ENCODE data around the gene CCN5. TPM values are rescaled to one million over a fixed set of nuclear protein-coding genes. Genes with fewer than 3 reads are reported as not detected.

Gene CCN5
- total and polyA plus RNA-seq, 2 of the 13 experiments (the other 11 are each of a cell fraction or from before 2014, with no cell fraction given) = 0.12 TPM; not detected in 1

- TF ChIP-seq RAD51 (IDR thresholded peaks at IDR 0.05; ENCODE audit: borderline replicate concordance) (peak; percentile 34; the same call in 1 of the 2 replicates), SSRP1 (CRISPR knock-in tag; IDR thresholded peaks at IDR 0.05) (no peak), ZNF362 (CRISPR knock-in tag; IDR thresholded peaks at IDR 0.05; ENCODE audit: borderline replicate concordance) (no peak), PHF8 (CRISPR knock-in tag; IDR thresholded peaks at IDR 0.05) (no peak), ZNF737 (CRISPR knock-in tag; IDR thresholded peaks at IDR 0.05; ENCODE audit: borderline replicate concordance) (no peak)
- no peak overlapping the region for H2AFZ ChIP-seq (ENCODE audit: low read length)
- ChIA-PET CTCF (ENCODE audit: low intra/inter-chr PET ratio, low total read pairs) (no interaction called here), POLR2A (no interaction called here)
- H3K4me3 ChIP-seq (replicated peaks in 1 of 3; ENCODE audit: insufficient read depth in 1 of 3, low read depth in 2 of 3, low read length in 3 of 3) = no peak overlapping the region
- H3K27ac ChIP-seq (ENCODE audit: extremely low read length, insufficient read depth, low read length) = no peak overlapping the region
- no peak for DNase-seq (ENCODE audit: low spot score)
- no peak for FAIRE-seq
- H4K20me1 ChIP-seq (ENCODE audit: insufficient read depth, low read length) = no peaks in the 10 kb centered on the region
- intact Hi-C loops (cut with micrococcal nuclease; ENCODE audit: unreplicated experiment) = no loop called here
- no peaks in the 10 kb centered on the region for H3K27me3 ChIP-seq (ENCODE audit: control insufficient read depth in 1 of 2, insufficient read depth in 2 of 2, low read length in 2 of 2)
- no peaks in the 10 kb centered on the region for H3K36me3 ChIP-seq (replicated peaks in 1 of 2; ENCODE audit: control insufficient read depth in 1 of 2, insufficient read depth in 2 of 2, low read length in 2 of 2)
- no peak overlapping the region for H3K4me2 ChIP-seq (ENCODE audit: low read depth, low read length)
- BruUV-seq (replicated peaks) = no TSS peak
- H3K9ac ChIP-seq (ENCODE audit: insufficient read depth, low read depth, low read length) = no peak overlapping the region
- H3K79me2 ChIP-seq (ENCODE audit: insufficient read depth, low read length) = no peaks in the 10 kb centered on the region
- H3K9me3 ChIP-seq (ENCODE audit: low read length) = no peaks in the 10 kb centered on the region
- in situ Hi-C loops (cut with HindIII; ENCODE audit: extremely low pct_ligation_motif_present, low pct_unique_long_range_greater_than_20kb) = no loop called here
- H3K4me1 ChIP-seq (ENCODE audit: insufficient read depth, low read length) = peaks cover 18% of the 10 kb centered on the region
- no peak for ATAC-seq
Observed at GRCh38 chr20:44693627-44694026, 21.5 kb upstream of the CCN5 start.

GRCh38 chr20:44694159-44694558 lies 21.0 kb upstream of the CCN5 start:
- WGBS (ENCODE audit: low lambda C conversion rate) = 72% methylated on average over 4 of the region's 4 CpGs
- no peak for DNase-seq (ENCODE audit: low spot score)
- ChIA-PET CTCF (ENCODE audit: low intra/inter-chr PET ratio, low total read pairs) (no interaction called here), POLR2A (no interaction called here)
- no peaks in the 10 kb centered on the region for H3K9me3 ChIP-seq (ENCODE audit: low read length)
- H3K27me3 ChIP-seq (ENCODE audit: control insufficient read depth in 1 of 2, insufficient read depth in 2 of 2, low read length in 2 of 2) = no peaks in the 10 kb centered on the region
- TF ChIP-seq TEAD2 (CRISPR knock-in tag; IDR thresholded peaks at IDR 0.05) (no peak), ZNF12 (CRISPR knock-in tag; IDR thresholded peaks at IDR 0.05) (peak; percentile 95), TFDP1 (CRISPR knock-in tag; IDR thresholded peaks at IDR 0.05; ENCODE audit: borderline replicate concordance) (no peak)
- intact Hi-C loops (cut with micrococcal nuclease; ENCODE audit: unreplicated experiment) = no loop called here
- no peaks in the 10 kb centered on the region for H3K79me2 ChIP-seq (ENCODE audit: insufficient read depth, low read length)
- no peak overlapping the region for H3K4me2 ChIP-seq (ENCODE audit: low read depth, low read length)
- no TSS peak for BruUV-seq (replicated peaks)
- no peaks in the 10 kb centered on the region for H3K36me3 ChIP-seq (replicated peaks in 1 of 2; ENCODE audit: control insufficient read depth in 1 of 2, insufficient read depth in 2 of 2, low read length in 2 of 2)
- no peak overlapping the region for H3K4me3 ChIP-seq (replicated peaks in 1 of 3; ENCODE audit: insufficient read depth in 1 of 3, low read depth in 2 of 3, low read length in 3 of 3)
- no peak for ATAC-seq
- no peak overlapping the region for H3K9ac ChIP-seq (ENCODE audit: insufficient read depth, low read depth, low read length)
- H4K20me1 ChIP-seq (ENCODE audit: insufficient read depth, low read length) = no peaks in the 10 kb centered on the region
- no peak overlapping the region for H2AFZ ChIP-seq (ENCODE audit: low read length)
- peaks cover 18% of the 10 kb centered on the region for H3K4me1 ChIP-seq (ENCODE audit: insufficient read depth, low read length)
- FAIRE-seq = no peak
- H3K27ac ChIP-seq (ENCODE audit: extremely low read length, insufficient read depth, low read length) = no peak overlapping the region
- in situ Hi-C loops (cut with HindIII; ENCODE audit: extremely low pct_ligation_motif_present, low pct_unique_long_range_greater_than_20kb) = no loop called here
